ENCODE results near the gene CFAP97.
"Not testable (repeated sequence)": the region's sequence is repeated elsewhere in the genome, so short reads cannot be mapped to it uniquely, and the experiment has no call there.

The CFAP97 gene

GRCh38 chr4:185137233-185137925 is 66.4 kb downstream of the CFAP97 start:
- DNase-seq, result no peak

- no peak for DNase-seq
These were observed 69.4 kb downstream of the CFAP97 start for GRCh38 chr4:185134307-185134869.

GRCh38 chr4:185128272-185129119 is 75.3 kb downstream of the CFAP97 start:
- DNase-seq, result no peak

GRCh38 chr4:185127021-185127925 is 76.5 kb downstream of the CFAP97 start:
- DNase-seq, result no peak

- no peak for DNase-seq
These were observed 79.8 kb downstream of the CFAP97 start for GRCh38 chr4:185124006-185124405.

GRCh38 chr4:185122681-185123345 is 81.0 kb downstream of the CFAP97 start:
- DNase-seq, result no peak

GRCh38 chr4:185120631-185120946 is 83.2 kb downstream of the CFAP97 start:
- no peak for DNase-seq

GRCh38 chr4:185119927-185120630 is 83.7 kb downstream of the CFAP97 start:
- DNase-seq, result no peak

- DNase-seq, result not testable (repeated sequence)
These were observed 84.3 kb downstream of the CFAP97 start for GRCh38 chr4:185119467-185119866.

- DNase-seq, result no peak
These were observed 84.9 kb downstream of the CFAP97 start for GRCh38 chr4:185118876-185119275.

- DNase-seq, result no peak
These were observed 86.4 kb downstream of the CFAP97 start for GRCh38 chr4:185117300-185117934.

GRCh38 chr4:185115827-185116232 is 88.0 kb downstream of the CFAP97 start:
- no peak for DNase-seq

- DNase-seq, result no peak
These were observed 90.5 kb downstream of the CFAP97 start for GRCh38 chr4:185113340-185113739.

- DNase-seq, result no peak
These were observed 91.7 kb downstream of the CFAP97 start for GRCh38 chr4:185112104-185112503.

- DNase-seq, result no peak
These were observed 93.4 kb downstream of the CFAP97 start for GRCh38 chr4:185110375-185110823.

- DNase-seq, result no peak
These were observed 94.1 kb downstream of the CFAP97 start for GRCh38 chr4:185109736-185110135.

Measured in stimulated activated CD4-positive, alpha-beta T cell treated with anti-CD3 and anti-CD28 coated beads, Interleukin-4, amount 100 ng/mL, for 4 hours (primary cell).